Mesendoderm (in vitro differentiated cells): ENCODE results near the gene OVOL1.
A peak's percentile ranks its signal among the peaks of the same experiment; 100 is the strongest.

Experiments used
- DNase-seq: peaks from one replicate; pipeline ENCODE4 v3.0.0; 2013
- H2AK5ac ChIP-seq: 2 replicates; pipeline ENCODE4 v1.6.1; 2013; ENCODE audit warnings: low read length, inconsistent platforms
- H2BK120ac ChIP-seq: 2 replicates; pipeline ENCODE4 v1.6.1; 2013; ENCODE audit warnings: low read depth, mild to moderate bottlenecking, low read length, moderate library complexity, mixed read lengths
- H2BK15ac ChIP-seq: replicated peaks from 2 replicates; pipeline ENCODE4 v1.6.1; 2013; ENCODE audit warnings: low read depth, mild to moderate bottlenecking, moderate library complexity
- H2BK5ac ChIP-seq: 2 replicates; pipeline ENCODE4 v1.6.1; 2013; ENCODE audit warnings: low read length, inconsistent platforms
- H3K18ac ChIP-seq: 2 replicates; pipeline ENCODE4 v1.6.1; 2013; ENCODE audit warnings: mild to moderate bottlenecking, low read length, mixed read lengths
- H3K23ac ChIP-seq: one replicate; pipeline ENCODE4 v1.6.1; 2013; ENCODE audit warnings: low read length
- H3K27ac ChIP-seq: 2 replicates; pipeline ENCODE4 v1.5.1; 2013; ENCODE audit warnings: low read depth, mild to moderate bottlenecking, inconsistent platforms, low read length, moderate library complexity
- H3K27me3 ChIP-seq: 2 replicates; pipeline ENCODE4 v1.6.1; 2013; ENCODE audit warnings: low read length, control low read depth, mild to moderate bottlenecking, inconsistent platforms; ENCODE audit not compliant: insufficient read depth, poor library complexity
- H3K36me3 ChIP-seq: 2 replicates; pipeline ENCODE4 v1.6.1; 2013; ENCODE audit warnings: low read length, inconsistent platforms; ENCODE audit not compliant: control insufficient read depth, insufficient read depth
- H3K4ac ChIP-seq: one replicate; pipeline ENCODE4 v1.6.1; 2013; ENCODE audit warnings: low read depth, mild to moderate bottlenecking, low read length, moderate library complexity
- H3K4me1 ChIP-seq: 2 replicates; pipeline ENCODE4 v1.6.1; 2013; ENCODE audit warnings: low read depth, low read length, inconsistent platforms; ENCODE audit not compliant: control insufficient read depth
- H3K4me2 ChIP-seq: 2 replicates; pipeline ENCODE4 v1.6.1; 2013; ENCODE audit warnings: low read length
- H3K4me3 ChIP-seq: 2 replicates; pipeline ENCODE4 v1.5.1; 2013; ENCODE audit warnings: mild to moderate bottlenecking, low read length
- H3K56ac ChIP-seq: one replicate; pipeline ENCODE4 v1.6.1; 2013; ENCODE audit warnings: low read length
- H3K79me1 ChIP-seq: 2 replicates; pipeline ENCODE4 v1.6.1; 2013; ENCODE audit warnings: low read length, inconsistent platforms
- H3K79me2 ChIP-seq: 2 replicates; pipeline ENCODE4 v1.6.1; 2013; ENCODE audit warnings: mild to moderate bottlenecking, low read length; ENCODE audit not compliant: control insufficient read depth, insufficient read depth
- H3K9ac ChIP-seq: 2 replicates; pipeline ENCODE4 v1.6.1; 2013; ENCODE audit warnings: low read length, inconsistent platforms
- H4K5ac ChIP-seq: one replicate; pipeline ENCODE4 v1.6.1; 2013; ENCODE audit warnings: low read length
- H4K8ac ChIP-seq: one replicate; pipeline ENCODE4 v1.6.1; 2013; ENCODE audit warnings: low read depth, mild to moderate bottlenecking, control low read depth, low read length, moderate library complexity
- WGBS: extraction: QIAGEN DNeasy Blood & Tissue Kit; methylation state at CpG from one replicate; pipeline ENCODE4 v1.1.7; 2013; ENCODE audit warnings: low lambda C conversion rate, missing lambda C conversion rate; ENCODE audit not compliant: insufficient coverage; ENCODE audit errors: extremely low coverage; 5-methylcytosine and 5-hydroxymethylcytosine counted together

OVOL1 gene

GRCh38 chr11:65817312-65817834 is 30.5 kb downstream of the OVOL1 start:
- no peak for DNase-seq
- H3K4me2 ChIP-seq = no peak overlapping the region
- no peak overlapping the region for H2AK5ac ChIP-seq
- no peaks in the 10 kb centered on the region for H3K79me2 ChIP-seq
- H2BK15ac ChIP-seq = no peak overlapping the region
- H3K27ac ChIP-seq = no peak overlapping the region
- H3K4ac ChIP-seq = no peak overlapping the region
- peak overlapping the region; percentile 44 for H3K18ac ChIP-seq
- H4K8ac ChIP-seq = no peak overlapping the region
- no peak overlapping the region for H2BK5ac ChIP-seq
- H3K4me3 ChIP-seq = no peak overlapping the region
- no peaks in the 10 kb centered on the region for H3K4me1 ChIP-seq
- no peaks in the 10 kb centered on the region for H3K27me3 ChIP-seq
- H4K5ac ChIP-seq = no peak overlapping the region
- no peak overlapping the region for H3K9ac ChIP-seq
- no CpG with 5 or more reads among the region's 5 CpGs for WGBS
- no peaks in the 10 kb centered on the region for H3K79me1 ChIP-seq
- H2BK120ac ChIP-seq = no peak overlapping the region
- H3K23ac ChIP-seq = no peak overlapping the region
- H3K56ac ChIP-seq = no peak overlapping the region
- no peaks in the 10 kb centered on the region for H3K36me3 ChIP-seq

- Histone ChIP-seq H2AK5ac (no peak overlapping the region), H2BK120ac (no peak overlapping the region)
- no CpG with 5 or more reads among the region's 74 CpGs for WGBS
Measured at GRCh38 chr11:65817835-65818680, 31.2 kb downstream of the OVOL1 start.

GRCh38 chr11:65821107-65821506 is 34.2 kb downstream of the OVOL1 start:
- Histone ChIP-seq H3K27ac (no peak overlapping the region), H2BK120ac (no peak overlapping the region)

More at GRCh38 chr11:65817835-65818680, 31.2 kb downstream of the OVOL1 start:
- Histone ChIP-seq H3K9ac (peak overlapping the region; percentile 78), H3K23ac (no peak overlapping the region), H3K79me1 (no peaks in the 10 kb centered on the region), H3K18ac (peak overlapping the region; percentile 44), H3K4me1 (no peaks in the 10 kb centered on the region), H3K36me3 (no peaks in the 10 kb centered on the region), H3K4ac (no peak overlapping the region), H2BK5ac (no peak overlapping the region), H4K5ac (no peak overlapping the region), H3K27ac (no peak overlapping the region), H3K79me2 (no peaks in the 10 kb centered on the region), H2BK15ac (no peak overlapping the region), H4K8ac (no peak overlapping the region), H3K4me2 (peak overlapping the region; percentile 98), H3K56ac (peak overlapping the region; percentile 92), H3K4me3 (peak overlapping the region; percentile 62), H3K27me3 (no peaks in the 10 kb centered on the region)
- peak; percentile 88 for DNase-seq

GRCh38 chr11:65822776-65823528 is 36.1 kb downstream of the OVOL1 start:
- H2AK5ac ChIP-seq = no peak overlapping the region
- H3K36me3 ChIP-seq = no peaks in the 10 kb centered on the region
- H3K27ac ChIP-seq = no peak overlapping the region
- H2BK5ac ChIP-seq = no peak overlapping the region
- H3K4ac ChIP-seq = no peak overlapping the region
- H3K79me2 ChIP-seq = no peaks in the 10 kb centered on the region
- H3K27me3 ChIP-seq = no peaks in the 10 kb centered on the region
- H3K4me3 ChIP-seq = no peak overlapping the region
- no peak overlapping the region for H3K56ac ChIP-seq
- H3K4me2 ChIP-seq = no peak overlapping the region
- no peak overlapping the region for H4K5ac ChIP-seq
- no peak for DNase-seq
- H3K79me1 ChIP-seq = no peaks in the 10 kb centered on the region
- no peak overlapping the region for H3K9ac ChIP-seq
- H4K8ac ChIP-seq = no peak overlapping the region
- H2BK120ac ChIP-seq = no peak overlapping the region
- 100% methylated on average over 2 of the region's 15 CpGs for WGBS
- H3K4me1 ChIP-seq = no peaks in the 10 kb centered on the region
- no peak overlapping the region for H3K18ac ChIP-seq
- H2BK15ac ChIP-seq = no peak overlapping the region
- H3K23ac ChIP-seq = no peak overlapping the region

More at GRCh38 chr11:65821107-65821506, 34.2 kb downstream of the OVOL1 start:
- Histone ChIP-seq H2BK5ac (no peak overlapping the region), H3K36me3 (no peaks in the 10 kb centered on the region), H3K4me3 (no peak overlapping the region), H3K56ac (no peak overlapping the region), H2AK5ac (no peak overlapping the region), H3K18ac (no peak overlapping the region), H3K27me3 (no peaks in the 10 kb centered on the region), H3K4ac (no peak overlapping the region), H4K8ac (no peak overlapping the region), H4K5ac (no peak overlapping the region), H3K79me1 (no peaks in the 10 kb centered on the region), H3K4me2 (no peak overlapping the region), H2BK15ac (no peak overlapping the region), H3K4me1 (no peaks in the 10 kb centered on the region), H3K9ac (no peak overlapping the region), H3K79me2 (no peaks in the 10 kb centered on the region), H3K23ac (no peak overlapping the region)
- DNase-seq = no peak
- no CpG with 5 or more reads among the region's 8 CpGs for WGBS

GRCh38 chr11:65826984-65827735 is 40.3 kb downstream of the OVOL1 start:
- H3K36me3 ChIP-seq = no peaks in the 10 kb centered on the region
- H3K4ac ChIP-seq = no peak overlapping the region
- H3K79me2 ChIP-seq = no peaks in the 10 kb centered on the region
- WGBS = no CpG with 5 or more reads among the region's 8 CpGs
- no peaks in the 10 kb centered on the region for H3K4me1 ChIP-seq
- no peak overlapping the region for H3K18ac ChIP-seq
- H3K4me3 ChIP-seq = no peak overlapping the region
- no peak overlapping the region for H3K27ac ChIP-seq
- H2BK15ac ChIP-seq = no peak overlapping the region
- H2AK5ac ChIP-seq = no peak overlapping the region
- H2BK120ac ChIP-seq = no peak overlapping the region
- no peak overlapping the region for H3K4me2 ChIP-seq
- no peak overlapping the region for H3K9ac ChIP-seq
- no peaks in the 10 kb centered on the region for H3K27me3 ChIP-seq
- DNase-seq = no peak
- H4K8ac ChIP-seq = no peak overlapping the region
- H2BK5ac ChIP-seq = no peak overlapping the region
- no peak overlapping the region for H4K5ac ChIP-seq
- no peak overlapping the region for H3K23ac ChIP-seq
- no peaks in the 10 kb centered on the region for H3K79me1 ChIP-seq
- H3K56ac ChIP-seq = no peak overlapping the region
